Ovary (tissue), 3 donors: ENCODE measurements around the gene LKAAEAR1.

Experiments used
- CTCF ChIP-seq, 3 donors: fragments of 450-650 bp in 2 of 3; fragments of 200-600 bp in 1 of 3; IDR thresholded peaks; one replicate each; pipeline versions ENCODE4 v1.5.1 to v1.8.0; 2016 to 2022; ENCODE audit warnings: antibody characterized with exemption in 3 of 3, mild to moderate bottlenecking in 1 of 3
- EP300 ChIP-seq: sonication (generic); formaldehyde crosslinking; IDR thresholded peaks from one replicate; pipeline ENCODE4 v1.6.1; 2017; ENCODE audit warnings: antibody characterized with exemption
- POLR2A ChIP-seq: fragments of 450-650 bp; IDR thresholded peaks from one replicate; pipeline ENCODE4 v1.6.1; 2017; ENCODE audit warnings: antibody characterized with exemption, mild to moderate bottlenecking, moderate library complexity
- donor health status: DM: no; HTN: no; CAD: no.

GRCh38 chr20:64114356-64114971, 30.3 kb upstream of the LKAAEAR1 start:
- TF ChIP-seq CTCF (IDR thresholded peaks at IDR 0.05): no peak
- no peak for TF ChIP-seq POLR2A
- TF ChIP-seq EP300: no peak
